SK-N-MC (cell line): Measurements from ENCODE around the gene THAP3.

Source experiments
- EZH2 ChIP-seq: fragments of 200-600 bp; sonication (generic); IDR thresholded peaks from one replicate; pipeline ENCODE4 v1.6.1; 2017; ENCODE audit warnings: antibody characterized with exemption
- FOXP2 ChIP-seq: optimal IDR thresholded peaks from 2 replicates; pipeline ENCODE3; 2011; ENCODE audit warnings: mild to moderate bottlenecking, moderate library complexity; ENCODE audit not compliant: insufficient read depth; ENCODE audit errors: extremely low read length, control extremely low read depth
- POLR2AphosphoS5 ChIP-seq: IDR thresholded peaks from 2 replicates; pipeline ENCODE4 v1.6.1; 2012; ENCODE audit warnings: mild to moderate bottlenecking, low read depth, low read length, borderline replicate concordance

GRCh38 chr1:6599141-6599975, 25.3 kb upstream of the THAP3 start:
- TF ChIP-seq POLR2AphosphoS5 (no peak), EZH2 (no peak), FOXP2 (no peak)
